Prostate gland (tissue), 2 donors: ENCODE data around the gene KRTAP5-8. TPM values are rescaled to one million over a fixed set of nuclear protein-coding genes. Genes with fewer than 3 reads are reported as not detected.
"Not testable (repeated sequence)": the region's sequence is repeated elsewhere in the genome, so short reads cannot be mapped to it uniquely, and the experiment has no call there.

Experiments
- DNase-seq: peaks from one replicate; pipeline ENCODE4 v3.0.0-alpha.2; 2019; ENCODE audit warnings: low spot score
- H3K27ac ChIP-seq, 2 donors: fragments of 200-600 bp; sonication (generic); 2 replicates each; pipeline ENCODE4 v1.5.1; 2017 to 2019
- H3K27me3 ChIP-seq: fragments of 200-600 bp; sonication (generic); replicated peaks from 2 replicates; pipeline ENCODE4 v1.5.1; 2019; ENCODE audit not compliant: insufficient read depth
- H3K36me3 ChIP-seq, 2 donors: fragments of 200-600 bp; sonication (generic); 1 replicate in 1 of 2; 2 replicates in 1 of 2; pipeline versions ENCODE4 v1.5.1 to v1.8.1; 2017 to 2019
- H3K4me1 ChIP-seq: fragments of 200-600 bp; sonication (generic); replicated peaks from 2 replicates; pipeline ENCODE4 v1.5.1; 2019
- H3K4me3 ChIP-seq, 2 donors: fragments of 200-600 bp; sonication (generic); 2 replicates each; pipeline ENCODE4 v1.5.1; 2017 to 2019
- H3K9me3 ChIP-seq: fragments of 200-600 bp; sonication (generic); 2 replicates; pipeline ENCODE4 v1.5.1; 2017
- POLR2A ChIP-seq: fragments of 450-650 bp; IDR thresholded peaks from one replicate; pipeline ENCODE4 v1.6.1; 2016; ENCODE audit warnings: antibody characterized with exemption, mild to moderate bottlenecking
- POLR2AphosphoS5 ChIP-seq: sonication (generic); formaldehyde crosslinking; IDR thresholded peaks from one replicate; pipeline ENCODE4 v1.6.1; 2017; ENCODE audit warnings: antibody characterized with exemption
- WGBS: methylation state at CpG from one replicate; pipeline ENCODE4 v1.1.5; 2018; 5-methylcytosine and 5-hydroxymethylcytosine counted together
- intact Hi-C: fragments of 100-400 bp; cut with DNase I; formaldehyde crosslinking; loops from one replicate; pipeline ENCODE4 v1.14.2; 2022
- total RNA-seq, 2 donors: library from RNA; depleted of rRNA; stranded (reverse); fragments of >200 nt; gene quantifications; one replicate each; pipeline ENCODE4 v1.1.0, GENCODE V29; 2016
- TF ChIP-seq, protein P1 (sequence below), 4 experiments: fragments of 200-600 bp in 2 of 4; fragments of 450-650 bp in 2 of 4; sonication (generic) in 2 of 4; IDR thresholded peaks; 1 replicate in 3 of 4; 2 replicates in 1 of 4; pipeline ENCODE4 v1.5.1; 2016 to 2019; ENCODE audit warnings: antibody characterized with exemption in 4 of 4, mild to moderate bottlenecking in 2 of 4, moderate library complexity in 2 of 4

KRTAP5-8 gene, protein sequence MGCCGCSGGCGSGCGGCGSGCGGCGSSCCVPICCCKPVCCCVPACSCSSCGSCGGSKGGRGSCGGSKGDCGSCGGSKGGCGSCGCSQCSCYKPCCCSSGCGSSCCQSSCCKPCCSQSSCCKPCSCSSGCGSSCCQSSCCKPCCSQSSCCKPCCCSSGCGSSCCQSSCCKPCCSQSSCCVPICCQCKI
- 1 to 10 TPM in 1 of 2 donors, not detected in 1; 2.8 TPM for total RNA-seq

DNA sequence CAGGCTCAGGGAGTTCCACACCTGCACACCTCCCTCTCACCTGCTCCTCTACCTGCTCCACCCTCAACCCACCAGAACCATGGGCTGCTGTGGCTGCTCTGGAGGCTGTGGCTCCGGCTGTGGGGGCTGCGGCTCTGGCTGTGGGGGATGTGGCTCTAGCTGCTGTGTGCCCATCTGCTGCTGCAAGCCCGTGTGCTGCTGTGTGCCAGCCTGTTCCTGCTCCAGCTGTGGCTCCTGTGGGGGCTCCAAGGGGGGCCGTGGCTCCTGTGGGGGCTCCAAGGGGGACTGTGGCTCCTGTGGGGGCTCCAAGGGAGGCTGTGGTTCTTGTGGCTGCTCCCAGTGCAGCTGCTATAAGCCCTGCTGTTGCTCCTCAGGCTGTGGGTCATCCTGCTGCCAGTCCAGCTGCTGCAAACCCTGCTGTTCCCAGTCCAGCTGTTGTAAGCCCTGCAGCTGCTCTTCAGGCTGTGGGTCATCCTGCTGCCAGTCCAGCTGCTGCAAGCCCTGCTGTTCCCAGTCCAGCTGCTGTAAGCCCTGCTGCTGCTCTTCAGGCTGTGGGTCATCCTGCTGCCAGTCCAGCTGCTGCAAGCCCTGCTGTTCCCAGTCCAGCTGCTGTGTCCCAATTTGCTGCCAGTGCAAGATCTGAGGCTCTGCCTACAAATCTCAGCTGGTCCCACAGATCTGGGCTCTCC, at the start of gene KRTAP5-8:
KRTAP5-8 (plus strand) TSS at position 49 of the 689 bp plus-strand sequence; CDS start at position 80, 31 bp downstream.
- no CpG with 5 or more reads among the region's 4 CpGs for WGBS
- intact Hi-C loops, H3K27me3 ChIP-seq, H3K4me3 ChIP-seq, H3K9me3 ChIP-seq, H3K27ac ChIP-seq, DNase-seq, H3K36me3 ChIP-seq, H3K4me1 ChIP-seq: not testable (repeated sequence)

DNA sequence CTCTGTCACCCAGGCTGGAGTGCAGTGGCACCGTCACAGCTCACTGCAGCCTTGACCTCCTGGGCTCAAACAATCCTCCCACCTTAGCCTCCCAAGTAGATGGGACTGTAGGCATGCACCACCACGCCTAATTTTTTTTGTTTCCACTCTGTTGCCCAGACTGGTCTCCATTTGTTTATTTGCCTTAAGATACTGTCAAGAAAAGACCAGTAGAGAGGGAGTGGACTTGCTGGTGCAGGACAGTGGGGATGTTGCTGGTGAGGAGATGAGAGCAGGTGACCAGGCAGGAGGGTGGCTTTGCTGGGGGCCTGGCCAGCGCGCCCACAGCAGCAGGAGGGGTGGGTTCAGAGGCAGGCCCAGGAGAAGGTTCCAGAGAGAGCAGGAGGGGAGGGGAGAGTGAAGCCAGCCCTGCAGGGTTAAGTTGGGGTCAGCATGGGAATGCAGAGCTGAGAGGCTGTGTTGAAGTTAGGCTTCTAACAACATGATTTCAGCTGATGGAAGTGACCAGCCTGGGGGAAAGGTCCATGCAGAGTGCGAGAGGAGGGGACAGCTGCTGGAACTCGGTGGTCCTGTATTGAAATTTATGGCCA, 49.0 kb upstream of the KRTAP5-8 start:
- DNase-seq, result no peak
- TF ChIP-seq POLR2A, result no peak
- TF ChIP-seq, protein P1, sequence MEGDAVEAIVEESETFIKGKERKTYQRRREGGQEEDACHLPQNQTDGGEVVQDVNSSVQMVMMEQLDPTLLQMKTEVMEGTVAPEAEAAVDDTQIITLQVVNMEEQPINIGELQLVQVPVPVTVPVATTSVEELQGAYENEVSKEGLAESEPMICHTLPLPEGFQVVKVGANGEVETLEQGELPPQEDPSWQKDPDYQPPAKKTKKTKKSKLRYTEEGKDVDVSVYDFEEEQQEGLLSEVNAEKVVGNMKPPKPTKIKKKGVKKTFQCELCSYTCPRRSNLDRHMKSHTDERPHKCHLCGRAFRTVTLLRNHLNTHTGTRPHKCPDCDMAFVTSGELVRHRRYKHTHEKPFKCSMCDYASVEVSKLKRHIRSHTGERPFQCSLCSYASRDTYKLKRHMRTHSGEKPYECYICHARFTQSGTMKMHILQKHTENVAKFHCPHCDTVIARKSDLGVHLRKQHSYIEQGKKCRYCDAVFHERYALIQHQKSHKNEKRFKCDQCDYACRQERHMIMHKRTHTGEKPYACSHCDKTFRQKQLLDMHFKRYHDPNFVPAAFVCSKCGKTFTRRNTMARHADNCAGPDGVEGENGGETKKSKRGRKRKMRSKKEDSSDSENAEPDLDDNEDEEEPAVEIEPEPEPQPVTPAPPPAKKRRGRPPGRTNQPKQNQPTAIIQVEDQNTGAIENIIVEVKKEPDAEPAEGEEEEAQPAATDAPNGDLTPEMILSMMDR (IDR thresholded peaks at IDR 0.05), result no peak
- no peak for TF ChIP-seq POLR2AphosphoS5
- Histone ChIP-seq H3K36me3 (peaks cover 16 to 20% of the 10 kb centered on the region in 2 donors), H3K9me3 (no peaks in the 10 kb centered on the region), H3K27me3 (no peaks in the 10 kb centered on the region), H3K27ac (no peak overlapping the region), H3K4me3 (no peak overlapping the region), H3K4me1 (no peaks in the 10 kb centered on the region)
- intact Hi-C loops, result no loop called here
- 80% methylated on average over 6 of the region's 6 CpGs for WGBS

DNA sequence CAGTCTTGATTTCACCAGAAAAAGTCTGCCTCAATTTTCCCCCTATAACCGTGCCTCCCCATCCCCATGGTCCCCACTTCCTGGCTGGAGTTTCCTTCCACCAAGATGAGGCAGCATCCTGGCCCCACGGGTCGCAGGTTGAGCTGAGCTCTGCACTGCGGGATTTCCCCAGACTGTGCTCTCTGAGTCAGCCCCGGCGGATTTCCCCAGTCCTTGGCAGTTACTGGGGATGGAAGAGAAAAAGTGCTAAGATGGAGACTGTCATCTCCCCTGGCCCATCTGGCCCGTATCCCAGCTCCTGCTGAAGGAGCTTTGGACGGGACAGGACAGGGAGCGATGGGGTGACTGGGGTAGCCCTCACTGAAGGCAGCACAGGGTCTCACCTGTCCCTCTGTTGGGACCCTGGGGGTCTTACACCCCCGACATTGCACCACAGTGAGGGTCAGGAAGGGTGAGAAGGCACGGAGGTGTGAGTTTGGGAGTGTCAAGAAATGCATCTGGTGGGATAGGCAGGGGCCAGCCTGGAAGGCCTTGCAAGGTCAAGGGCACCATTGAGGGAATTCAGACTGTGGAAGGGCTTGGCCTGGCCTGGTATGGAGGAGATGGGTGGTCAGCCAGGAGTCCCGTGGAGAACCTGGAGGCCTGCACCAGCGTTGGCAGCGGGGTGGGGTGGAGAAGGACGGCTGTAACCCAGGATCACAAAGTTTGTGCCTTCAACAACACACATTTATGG, 48.3 kb upstream of the KRTAP5-8 start:
- no peaks in the 10 kb centered on the region for H3K27me3 ChIP-seq
- intact Hi-C loops, result no loop called here
- H3K4me1 ChIP-seq, result no peaks in the 10 kb centered on the region
- peaks cover 10 to 14% of the 10 kb centered on the region in 2 donors for H3K36me3 ChIP-seq
- WGBS, result 81% methylated on average over 15 of the region's 15 CpGs
- no peak overlapping the region for H3K4me3 ChIP-seq
- DNase-seq, result no peak
- no peak overlapping the region for H3K27ac ChIP-seq
- H3K9me3 ChIP-seq, result no peaks in the 10 kb centered on the region
- no peak for TF ChIP-seq POLR2AphosphoS5
- no peak for TF ChIP-seq POLR2A
- TF ChIP-seq, protein P1 (IDR thresholded peaks at IDR 0.05), result no peak

DNA sequence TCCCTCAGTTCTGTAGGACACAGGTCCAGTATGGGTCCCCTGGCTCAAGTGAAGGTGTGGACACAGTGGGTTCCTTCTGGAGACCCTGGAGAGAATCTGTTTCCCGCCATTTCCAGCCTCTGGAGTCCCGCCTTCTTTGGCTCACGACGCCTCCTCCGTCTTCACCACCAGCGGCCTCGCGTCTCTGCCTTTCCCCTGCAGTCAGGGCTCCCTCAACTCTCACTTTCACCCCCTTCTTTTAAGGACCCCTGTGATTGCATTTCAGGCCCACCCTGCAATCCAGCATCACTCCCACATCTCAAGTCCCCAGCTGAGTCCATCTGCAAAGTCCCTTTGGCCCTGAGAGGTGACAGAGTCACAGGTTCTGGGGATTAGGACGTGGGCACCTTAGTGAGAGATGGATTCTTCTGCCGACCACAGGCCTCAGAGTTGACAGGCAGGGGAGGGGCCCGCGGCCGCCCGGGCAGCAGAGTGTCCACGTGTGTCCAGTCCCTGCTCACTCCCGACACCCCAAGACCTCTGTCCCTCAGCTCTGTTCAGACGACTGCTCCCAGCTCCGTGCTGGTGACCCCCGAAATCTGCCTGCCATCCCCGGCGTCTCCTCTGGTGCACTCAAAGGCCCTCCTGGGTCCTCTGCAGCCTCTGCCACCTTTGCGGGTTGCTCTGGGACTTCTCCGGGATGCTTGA, 47.6 kb upstream of the KRTAP5-8 start:
- TF ChIP-seq POLR2AphosphoS5, result no peak
- TF ChIP-seq, protein P1 (IDR thresholded peaks at IDR 0.05), result no peak
- no peak for TF ChIP-seq POLR2A
- no peaks in the 10 kb centered on the region for H3K9me3 ChIP-seq
- intact Hi-C loops, result no loop called here
- H3K4me3 ChIP-seq, result no peak overlapping the region
- peaks cover 5 to 14% of the 10 kb centered on the region in 2 donors for H3K36me3 ChIP-seq
- H3K27me3 ChIP-seq, result no peaks in the 10 kb centered on the region
- H3K27ac ChIP-seq, result no peak overlapping the region
- no peak for DNase-seq
- WGBS, result 96% methylated on average over 23 of the region's 23 CpGs
- H3K4me1 ChIP-seq, result no peaks in the 10 kb centered on the region
